K562 (cell line): ENCODE data around the gene PITPNC1. TPM values are rescaled to one million over a fixed set of nuclear protein-coding genes. Genes with fewer than 3 reads are reported as not detected.

ENCODE experiments used
- ATAC-seq: fragments of 200-7000 bp; cut with Tn5 transposase; 3 replicates; pipeline ENCODE4 v1.9.1; 2020; ENCODE audit warnings: moderate library complexity
- BruUV-seq: library from RNA; stranded (reverse); fragments of 400-500 nt; replicated peaks from 2 replicates; lab custom pipeline; 2021; lab: Mats Ljungman, UMichigan
- CTCF ChIA-PET: fragments of 300-600 bp; formaldehyde crosslinking; extraction: SDS; loops from one replicate; lab custom pipeline; 2021; ENCODE audit warnings: low intra/inter-chr PET ratio; lab: Yijun Ruan, JAX
- POLR2A ChIA-PET: fragments of 300-600, 350-650 bp; sonication (Branson Sonifier 250); formaldehyde crosslinking; extraction: SDS; loops from one replicate; lab custom pipeline; 2021; ENCODE audit warnings: antibody characterized with exemption, inconsistent platforms; lab: Yijun Ruan, JAX
- DNase-seq, 4 experiments: peaks; one replicate each; pipeline versions ENCODE4 v3.0.0 to v3.0.0-alpha.2; 2011 to 2018; ENCODE audit warnings: low spot score in 3 of 4, mixed read lengths in 3 of 4; ENCODE audit errors: extremely low read depth in 1 of 4
- FAIRE-seq: peaks from 2 replicates; lab custom pipeline; 2011; peaks lifted over from hg19 to GRCh38; lab: Jason Lieb, UNC
- H2AFZ ChIP-seq: 2 replicates; pipeline ENCODE4 v1.6.0; 2011; ENCODE audit warnings: low read depth, low read length, control low read depth, inconsistent platforms
- H3K27ac ChIP-seq: fragments of 200-600 bp; 3 replicates; pipeline ENCODE4 v1.8.0; 2011; ENCODE audit warnings: low read depth, mild to moderate bottlenecking, control low read depth, inconsistent platforms, low read length, moderate library complexity, mixed read lengths; ENCODE audit errors: extremely low read depth
- H3K27me3 ChIP-seq, 2 experiments: fragments of 300-600 bp in 1 of 2; 2 replicates in 1 of 2; 3 replicates in 1 of 2; pipeline versions ENCODE4 v1.6.0 to v1.8.0; 2011; ENCODE audit warnings: inconsistent platforms in 2 of 2, low read length in 2 of 2, mild to moderate bottlenecking in 1 of 2, mixed read lengths in 1 of 2, moderate library complexity in 1 of 2; ENCODE audit not compliant: control insufficient read depth in 2 of 2, insufficient read depth in 2 of 2
- H3K36me3 ChIP-seq: fragments of 300-600 bp; 3 replicates; pipeline ENCODE4 v1.8.0; 2011; ENCODE audit warnings: mild to moderate bottlenecking, low read length, inconsistent platforms; ENCODE audit not compliant: control insufficient read depth, insufficient read depth
- H3K4me1 ChIP-seq, 2 experiments: fragments of 200-600 bp in 1 of 2; replicated peaks in 1 of 2; 2 replicates in 1 of 2; 3 replicates in 1 of 2; pipeline versions ENCODE4 v1.5.1 to v1.8.0; 2011; ENCODE audit warnings: inconsistent platforms in 2 of 2, low read length in 2 of 2, mild to moderate bottlenecking in 1 of 2, mixed read lengths in 1 of 2, moderate library complexity in 1 of 2; ENCODE audit not compliant: control insufficient read depth in 2 of 2, insufficient read depth in 2 of 2
- H3K4me2 ChIP-seq: 2 replicates; pipeline ENCODE4 v1.6.1; 2011; ENCODE audit warnings: low read length, control low read depth, inconsistent platforms, mixed read lengths; ENCODE audit not compliant: insufficient read depth
- H3K4me3 ChIP-seq: fragments of 200-600 bp; sonication (generic), shearing (Covaris generic); 2 replicates; pipeline ENCODE4 v1.5.1; 2016; ENCODE audit warnings: control low read depth, inconsistent platforms
- H3K79me2 ChIP-seq: fragments of 200-600 bp; 3 replicates; pipeline ENCODE4 v1.8.0; 2011; ENCODE audit warnings: low read length, inconsistent platforms; ENCODE audit not compliant: control insufficient read depth, insufficient read depth
- H3K9ac ChIP-seq, 2 experiments: 2 replicates each; pipeline versions ENCODE4 v1.6.0 to v1.6.1; 2011; ENCODE audit warnings: low read depth in 2 of 2, low read length in 2 of 2, control low read depth in 1 of 2, inconsistent platforms in 1 of 2, mild to moderate bottlenecking in 1 of 2, mixed read lengths in 1 of 2; ENCODE audit not compliant: insufficient read depth in 1 of 2
- H3K9me1 ChIP-seq: one replicate; pipeline ENCODE4 v1.6.0; 2011; ENCODE audit warnings: inconsistent platforms, mild to moderate bottlenecking, low read length, moderate library complexity; ENCODE audit not compliant: control insufficient read depth, insufficient read depth
- H3K9me3 ChIP-seq: replicated peaks from 2 replicates; pipeline ENCODE4 v1.5.1; 2011; ENCODE audit warnings: low read depth, low read length, inconsistent platforms; ENCODE audit not compliant: control insufficient read depth, insufficient read depth
- H4K20me1 ChIP-seq: replicated peaks from 2 replicates; pipeline ENCODE4 v1.6.1; 2011; ENCODE audit warnings: low read length, inconsistent platforms, mixed read lengths; ENCODE audit not compliant: control insufficient read depth, insufficient read depth
- ARID1B ChIP-seq: fragments of 450-650 bp; IDR thresholded peaks from 2 replicates; pipeline ENCODE4 v1.6.1; 2016; ENCODE audit warnings: antibody characterized with exemption, mild to moderate bottlenecking, inconsistent platforms
- FUS ChIP-seq: fragments of 200-400 bp; formaldehyde crosslinking; optimal IDR thresholded peaks from 2 replicates; pipeline ENCODE3; 2017; ENCODE audit warnings: low read depth, low read length
- NR2C2 ChIP-seq, 2 experiments: fragments of 200-800 bp in 1 of 2; sonication (Bioruptor generic) in 1 of 2; sonication (generic) in 1 of 2; formaldehyde crosslinking in 1 of 2; IDR thresholded peaks; 2 replicates each; pipeline versions ENCODE4 v1.6.1 to v1.8.0; 2016 to 2022; ENCODE audit warnings: mild to moderate bottlenecking in 1 of 2, missing compliant biosample characterization in 1 of 2, missing genetic modification characterization in 1 of 2, missing genetic modification reagents in 1 of 2
- RBM17 ChIP-seq: fragments of 200-400 bp; formaldehyde crosslinking; IDR thresholded peaks from 2 replicates; pipeline ENCODE4 v1.6.1; 2017; ENCODE audit warnings: low read depth, mild to moderate bottlenecking, low read length, borderline replicate concordance
- STAT5A ChIP-seq: IDR thresholded peaks from 2 replicates; pipeline ENCODE4 v1.6.1; 2012; ENCODE audit warnings: low read length, inconsistent platforms, borderline replicate concordance
- ZNF121 ChIP-seq: sonication (generic); formaldehyde crosslinking; conservative IDR thresholded peaks from 2 replicates; pipeline ENCODE4 v1.8.0; 2022; ENCODE audit warnings: missing genetic modification reagents
- WGBS: fragments of 100-300 bp; shearing (Covaris generic); methylation state at CpG from one replicate; pipeline ENCODE4 v1.1.6; 2016; ENCODE audit warnings: low coverage, mixed read lengths; ENCODE audit not compliant: insufficient coverage; ENCODE audit errors: missing lambda C conversion rate; 5-methylcytosine and 5-hydroxymethylcytosine counted together
- in situ Hi-C: fragments of 300-500 bp; cut with MboI; formaldehyde crosslinking; loops from 4 replicates; pipeline ENCODE4 v1.15.0; 2018; ENCODE audit warnings: inconsistent platforms, mixed read lengths
- intact Hi-C: fragments of 100-400 bp; cut with micrococcal nuclease; formaldehyde crosslinking; loops from 2 replicates; pipeline ENCODE4 v1.14.2; 2022
- polyA plus RNA-seq, 8 experiments: library from polyadenylated mRNA; depleted of rRNA in 4 of 8; stranded (reverse) in 5 of 8; unstranded in 3 of 8; fragments of >200 nt; fragmentation: Nextera tagmentation in 2 of 8; fragmentation: Illumina TruSeq in 1 of 8; extraction: Ambion mirVana in 2 of 8; extraction: Trizol in 1 of 8; gene quantifications; 2 replicates each; pipeline versions ENCODE4 v1.2.1 to v1.2.3, GENCODE V29; 2011 to 2014; ENCODE audit warnings: inconsistent platforms in 1 of 8, missing spikeins in 1 of 8
- total RNA-seq, 7 experiments: library from RNA; depleted of rRNA in 6 of 7; stranded (reverse); fragments of >200 nt in 6 of 7; fragmentation: Illumina TruSeq in 2 of 7; extraction: Trizol in 2 of 7; gene quantifications; 2 replicates each; pipeline versions ENCODE4 v1.2.1 to v1.2.3, GENCODE V29; 2011 to 2021; ENCODE audit warnings: low replicate concordance in 1 of 7

Gene PITPNC1
- total and polyA plus RNA-seq, 9 of the 15 experiments (the other 6 are each of a cell fraction or from before 2014, with no cell fraction given): 0.11 to 1.1 (median 0.65) TPM

DNA sequence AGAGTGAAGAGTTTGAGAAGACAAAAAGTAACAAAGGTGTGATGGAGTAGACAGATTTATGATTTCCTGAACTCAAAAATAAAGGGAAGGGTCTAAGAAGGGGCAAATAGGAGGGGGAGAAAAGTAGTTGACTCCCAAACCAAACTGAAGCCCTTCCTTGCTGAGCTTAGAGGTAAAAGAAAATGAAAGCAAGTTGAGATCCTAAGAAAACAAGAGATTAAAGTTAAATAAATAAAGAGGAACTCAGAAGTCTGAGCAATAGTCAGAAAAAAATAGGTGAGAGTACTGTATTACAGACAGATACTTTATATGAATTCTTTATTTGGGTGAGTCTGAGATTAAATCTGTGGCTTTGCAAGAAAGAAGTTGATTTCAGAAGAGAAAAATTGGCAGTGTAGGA is 7.4 kb upstream of the PITPNC1 start (continued):
- TF ChIP-seq RBM17 (no peak), ARID1B (no peak), NR2C2 (CRISPR knock-in tag; IDR thresholded peaks at IDR 0.05) (no peak), NR2C2 (tag; IDR thresholded peaks at IDR 0.05) (no peak)

DNA sequence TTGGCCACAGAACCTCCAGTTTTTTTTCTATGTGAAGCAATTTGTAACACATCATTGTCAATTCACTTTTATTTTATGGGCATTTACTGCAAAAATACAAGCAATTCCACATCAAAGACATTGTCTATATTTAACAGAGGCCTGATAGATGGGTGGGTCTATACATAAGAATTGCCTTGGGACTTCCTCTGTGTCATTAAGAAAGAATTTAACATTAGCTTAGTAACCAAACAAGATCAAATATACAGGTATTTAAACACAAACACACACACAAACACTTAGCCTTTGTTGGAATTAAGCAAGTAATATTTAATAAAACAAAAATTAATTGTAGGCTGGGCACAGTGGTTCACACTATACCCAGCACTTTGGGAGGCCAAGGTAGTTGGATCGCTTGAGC is 4.3 kb upstream of the PITPNC1 start:
- Histone ChIP-seq H3K9me3 (no peaks in the 10 kb centered on the region), H3K27ac (no peak overlapping the region), H4K20me1 (0 out of 2 replicates have a peak, but pooled peaks cover 8% of the 10 kb centered on the region), H3K4me3 (no peak overlapping the region), H3K27me3 (peaks cover 5 to 7% of the 10 kb centered on the region in 2 experiments; a peak in 2 of 5 replicates), H3K4me2 (no peak overlapping the region), H3K9ac (no peak overlapping the region), H3K4me1 (peaks cover 15 to 35% of the 10 kb centered on the region in 2 experiments; a peak in 4 of 5 replicates), H3K36me3 (no peaks in the 10 kb centered on the region), H2AFZ (no peak overlapping the region), H3K9me1 (no peaks in the 10 kb centered on the region), H3K79me2 (no peaks in the 10 kb centered on the region)
- 70% methylated on average over 1 of the region's 1 CpG for WGBS
- no peak for DNase-seq
- intact Hi-C loops (no loop called here), in situ Hi-C loops (no loop called here)
- ChIA-PET POLR2A (interaction anchor here (0.6 kb wide), 1 partner anchor 338 kb away, joined by 3 read pairs; no protein-coding TSS in a partner anchor), CTCF (no interaction called here)
- BruUV-seq: no TSS peak
- TF ChIP-seq STAT5A (no peak), ZNF121 (CRISPR knock-in tag) (no peak), FUS (no peak)
- no peak for FAIRE-seq
- no peak for ATAC-seq
